ENCODE measurements around the gene TFF1.

DNA sequence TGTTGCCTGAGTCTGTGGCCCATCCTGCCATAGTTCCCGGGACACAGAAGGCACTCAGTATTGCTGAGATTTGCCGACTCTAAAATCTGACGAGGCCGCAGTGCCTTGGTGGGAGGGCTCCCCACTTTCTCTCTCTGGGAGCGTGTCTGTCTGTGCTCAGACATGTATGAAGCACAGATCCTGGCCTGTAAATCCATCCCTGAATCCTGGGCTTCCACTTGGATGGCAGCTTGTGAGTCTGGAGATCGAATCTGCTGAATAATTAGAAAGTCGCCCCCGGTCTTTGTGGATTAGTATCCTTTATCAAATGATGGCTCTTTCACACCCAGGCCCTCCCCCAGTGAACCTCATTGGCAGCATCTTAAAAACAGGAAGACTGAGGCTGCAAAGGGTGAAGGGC, 47.7 kb upstream of the TFF1 start:
- TF ChIP-seq POLR2A (IDR thresholded peaks at IDR 0.05), result no peak
- TF ChIP-seq, protein P1, sequence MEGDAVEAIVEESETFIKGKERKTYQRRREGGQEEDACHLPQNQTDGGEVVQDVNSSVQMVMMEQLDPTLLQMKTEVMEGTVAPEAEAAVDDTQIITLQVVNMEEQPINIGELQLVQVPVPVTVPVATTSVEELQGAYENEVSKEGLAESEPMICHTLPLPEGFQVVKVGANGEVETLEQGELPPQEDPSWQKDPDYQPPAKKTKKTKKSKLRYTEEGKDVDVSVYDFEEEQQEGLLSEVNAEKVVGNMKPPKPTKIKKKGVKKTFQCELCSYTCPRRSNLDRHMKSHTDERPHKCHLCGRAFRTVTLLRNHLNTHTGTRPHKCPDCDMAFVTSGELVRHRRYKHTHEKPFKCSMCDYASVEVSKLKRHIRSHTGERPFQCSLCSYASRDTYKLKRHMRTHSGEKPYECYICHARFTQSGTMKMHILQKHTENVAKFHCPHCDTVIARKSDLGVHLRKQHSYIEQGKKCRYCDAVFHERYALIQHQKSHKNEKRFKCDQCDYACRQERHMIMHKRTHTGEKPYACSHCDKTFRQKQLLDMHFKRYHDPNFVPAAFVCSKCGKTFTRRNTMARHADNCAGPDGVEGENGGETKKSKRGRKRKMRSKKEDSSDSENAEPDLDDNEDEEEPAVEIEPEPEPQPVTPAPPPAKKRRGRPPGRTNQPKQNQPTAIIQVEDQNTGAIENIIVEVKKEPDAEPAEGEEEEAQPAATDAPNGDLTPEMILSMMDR (IDR thresholded peaks at IDR 0.05), result no peak
